ENCODE results near the gene TCTN3. TPM values are rescaled to one million over a fixed set of nuclear protein-coding genes. Genes with fewer than 3 reads are reported as not detected.

The TCTN3 gene
- total and polyA plus RNA-seq, 2 of the 13 experiments (the other 11 are each of a cell fraction or from before 2014, with no cell fraction given): 53.3 to 60.0 TPM

- no peak overlapping the region for H3K27ac ChIP-seq (ENCODE audit: extremely low read length, insufficient read depth, low read length)
- intact Hi-C loops (cut with micrococcal nuclease; ENCODE audit: unreplicated experiment) (no loop called here), in situ Hi-C loops (cut with HindIII; ENCODE audit: extremely low pct_ligation_motif_present, low pct_unique_long_range_greater_than_20kb) (no loop called here)
- H4K20me1 ChIP-seq (ENCODE audit: insufficient read depth, low read length): no peaks in the 10 kb centered on the region
- no peak overlapping the region for H3K9ac ChIP-seq (ENCODE audit: insufficient read depth, low read depth, low read length)
- H3K4me2 ChIP-seq (ENCODE audit: low read depth, low read length): no peak overlapping the region
- BruUV-seq (replicated peaks): no TSS peak
- H3K36me3 ChIP-seq (replicated peaks in 1 of 2; ENCODE audit: control insufficient read depth in 1 of 2, insufficient read depth in 2 of 2, low read length in 2 of 2): no peaks in the 10 kb centered on the region
- FAIRE-seq (no peak), ATAC-seq (no peak), DNase-seq (ENCODE audit: low spot score) (no peak)
- no peaks in the 10 kb centered on the region for H3K79me2 ChIP-seq (ENCODE audit: insufficient read depth, low read length)
- no peaks in the 10 kb centered on the region for H3K9me3 ChIP-seq (ENCODE audit: low read length)
- ChIA-PET CTCF (ENCODE audit: low intra/inter-chr PET ratio, low total read pairs) (no interaction called here), POLR2A (no interaction called here)
- H3K4me1 ChIP-seq (ENCODE audit: insufficient read depth, low read length): peaks cover 17% of the 10 kb centered on the region
- 47% methylated on average over 2 of the region's 2 CpGs for WGBS (ENCODE audit: low lambda C conversion rate)
- no peak overlapping the region for H3K4me3 ChIP-seq (replicated peaks in 1 of 3; ENCODE audit: insufficient read depth in 1 of 3, low read depth in 2 of 3, low read length in 3 of 3)
- TF ChIP-seq SRY (CRISPR knock-in tag; IDR thresholded peaks at IDR 0.05) (no peak), GMEB2 (CRISPR knock-in tag; IDR thresholded peaks at IDR 0.05; ENCODE audit: low read depth) (no peak), SALL1 (CRISPR knock-in tag; IDR thresholded peaks at IDR 0.05) (no peak), MAFF (IDR thresholded peaks at IDR 0.05; ENCODE audit: low read depth, low read length) (peak; percentile 80), MAFK (conservative IDR thresholded peaks at IDR 0.05 in 1 of 2, IDR thresholded peaks at IDR 0.05 in 1 of 2; ENCODE audit: low read length in 2 of 2) (peak; percentile 80 to 84), AHR (CRISPR knock-in tag; IDR thresholded peaks at IDR 0.05) (no peak), HDAC1 (CRISPR knock-in tag; IDR thresholded peaks at IDR 0.05) (no peak)
- no peaks in the 10 kb centered on the region; a peak in 1 of 5 replicates for H3K27me3 ChIP-seq (ENCODE audit: control insufficient read depth in 1 of 2, insufficient read depth in 2 of 2, low read length in 2 of 2)
- H2AFZ ChIP-seq (ENCODE audit: low read length): no peak overlapping the region
Observed at GRCh38 chr10:95742962-95743535, 49.3 kb upstream of the TCTN3 start.

GRCh38 chr10:95742485-95742884 lies 48.8 kb upstream of the TCTN3 start:
- no TSS peak for BruUV-seq (replicated peaks)
- TF ChIP-seq ZFYVE20 (CRISPR knock-in tag; IDR thresholded peaks at IDR 0.05; ENCODE audit: borderline replicate concordance, low read depth) (no peak), CEBPB (IDR thresholded peaks at IDR 0.05; ENCODE audit: borderline replicate concordance, low read depth, low read length) (peak; percentile 37; the same call in 1 of the 2 replicates), SOX5 (CRISPR knock-in tag; IDR thresholded peaks at IDR 0.05; ENCODE audit: borderline replicate concordance) (0 out of 2 replicates have a peak, but pooled peaks have one; percentile 35), ZZZ3 (CRISPR knock-in tag; IDR thresholded peaks at IDR 0.05; ENCODE audit: borderline replicate concordance) (no peak), FOXA3 (CRISPR knock-in tag; IDR thresholded peaks at IDR 0.05) (peak; percentile 59; the same call in 1 of the 2 replicates), CSRNP1 (CRISPR knock-in tag; IDR thresholded peaks at IDR 0.05) (no peak), ZNF484 (CRISPR knock-in tag; IDR thresholded peaks at IDR 0.05; ENCODE audit: borderline replicate concordance, low read depth) (no peak)

More at GRCh38 chr10:95742485-95742884, 48.8 kb upstream of the TCTN3 start:
- DNase-seq (ENCODE audit: low spot score) (peak; percentile 87), ATAC-seq (peak; percentile 71), FAIRE-seq (peak; percentile 78)
- no peaks in the 10 kb centered on the region for H4K20me1 ChIP-seq (ENCODE audit: insufficient read depth, low read length)
- H3K36me3 ChIP-seq (replicated peaks in 1 of 2; ENCODE audit: control insufficient read depth in 1 of 2, insufficient read depth in 2 of 2, low read length in 2 of 2): no peaks in the 10 kb centered on the region
- H2AFZ ChIP-seq (ENCODE audit: low read length): no peak overlapping the region
- no peak overlapping the region for H3K4me3 ChIP-seq (replicated peaks in 1 of 3; ENCODE audit: insufficient read depth in 1 of 3, low read depth in 2 of 3, low read length in 3 of 3)
- H3K4me1 ChIP-seq (ENCODE audit: insufficient read depth, low read length): peaks cover 17% of the 10 kb centered on the region
- no peaks in the 10 kb centered on the region; a peak in 1 of 5 replicates for H3K27me3 ChIP-seq (ENCODE audit: control insufficient read depth in 1 of 2, insufficient read depth in 2 of 2, low read length in 2 of 2)
- WGBS (ENCODE audit: low lambda C conversion rate): under 1% methylated on average over 3 of the region's 3 CpGs
- no peaks in the 10 kb centered on the region for H3K79me2 ChIP-seq (ENCODE audit: insufficient read depth, low read length)
- intact Hi-C loops (cut with micrococcal nuclease; ENCODE audit: unreplicated experiment) (no loop called here), in situ Hi-C loops (cut with HindIII; ENCODE audit: extremely low pct_ligation_motif_present, low pct_unique_long_range_greater_than_20kb) (no loop called here)
- CTCF ChIA-PET (ENCODE audit: low intra/inter-chr PET ratio, low total read pairs): no interaction called here
- peak overlapping the region; percentile 62 for H3K4me2 ChIP-seq (ENCODE audit: low read depth, low read length)
- no peak overlapping the region for H3K9ac ChIP-seq (ENCODE audit: insufficient read depth, low read depth, low read length)
- no peaks in the 10 kb centered on the region for H3K9me3 ChIP-seq (ENCODE audit: low read length)
- POLR2A ChIA-PET: no interaction called here
- no peak overlapping the region for H3K27ac ChIP-seq (ENCODE audit: extremely low read length, insufficient read depth, low read length)

Measured in HepG2 (cell line).